ENCODE measurements around the gene ASIC5.

GRCh38 chr4:155818639-155819038, 47.4 kb downstream of the ASIC5 start:
- TF ChIP-seq ZNF521 (tag by site-specific recombination; IDR thresholded peaks at IDR 0.05) (no peak), HOXA7 (CRISPR knock-in tag; IDR thresholded peaks at IDR 0.05; ENCODE audit: borderline replicate concordance) (no peak), ZNF510 (tag by site-specific recombination; IDR thresholded peaks at IDR 0.05; ENCODE audit: insufficient replicate concordance) (no peak)

All from HEK293 (cell line).